ENCODE results near the gene IL12RB1. TPM values are rescaled to one million over a fixed set of nuclear protein-coding genes. Genes with fewer than 3 reads are reported as not detected.

Gene IL12RB1
- total and polyA plus RNA-seq, 2 of the 13 experiments (the other 11 are each of a cell fraction or from before 2014, with no cell fraction given) = 0.03 to 0.04 TPM

DNA sequence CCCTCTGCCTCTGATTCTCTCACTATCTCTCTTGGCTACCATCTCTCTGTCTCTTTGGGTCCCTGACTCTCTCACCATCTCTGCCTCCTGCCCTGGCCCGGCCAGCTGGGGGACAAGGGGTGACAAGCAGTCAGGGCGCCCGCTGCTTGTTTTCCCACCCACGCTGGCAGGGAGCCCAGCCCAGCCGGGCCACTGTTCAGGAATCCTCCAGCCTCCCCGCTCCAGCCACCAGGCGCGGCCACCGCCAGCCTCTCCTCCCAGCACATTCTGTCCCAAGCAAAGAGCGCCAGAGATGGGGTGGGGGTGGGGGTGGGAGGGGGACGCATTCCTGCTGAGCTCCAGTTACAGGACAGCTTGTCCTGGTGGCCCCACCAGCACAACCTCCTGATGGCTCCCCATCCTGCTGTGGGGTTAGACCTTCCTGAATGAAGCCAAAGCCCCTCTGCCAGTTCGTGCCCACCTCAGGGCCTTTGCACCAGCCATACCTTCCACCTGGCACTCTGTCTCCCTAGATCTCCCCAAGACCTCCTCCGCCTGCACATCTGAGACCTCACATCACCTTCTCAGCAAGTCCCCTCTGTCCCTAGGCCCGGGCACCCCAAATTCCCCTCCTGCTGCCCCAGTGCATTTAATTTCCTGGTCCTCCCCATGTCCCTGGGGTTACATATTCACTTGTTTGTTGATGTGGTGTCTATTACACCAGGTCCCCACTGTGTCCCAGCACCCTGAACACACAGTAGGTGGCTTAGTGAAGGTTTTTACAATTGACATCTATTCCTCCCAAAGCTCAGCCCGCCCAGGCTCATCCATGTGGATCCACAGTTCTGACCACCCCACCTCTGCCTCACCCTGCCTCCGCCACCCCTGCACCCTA lies 66.3 kb downstream of the IL12RB1 start (continued):
- TF ChIP-seq ZNF513 (CRISPR knock-in tag; conservative IDR thresholded peaks at IDR 0.05) = no peak
- TF ChIP-seq, protein P1, sequence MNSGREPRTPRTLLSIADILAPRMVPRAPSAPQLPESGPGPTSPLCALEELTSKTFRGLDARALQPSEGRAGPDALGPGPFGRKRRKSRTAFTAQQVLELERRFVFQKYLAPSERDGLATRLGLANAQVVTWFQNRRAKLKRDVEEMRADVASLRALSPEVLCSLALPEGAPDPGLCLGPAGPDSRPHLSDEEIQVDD (CRISPR knock-in tag; IDR thresholded peaks at IDR 0.05; ENCODE audit: borderline replicate concordance) = no peak
- TF ChIP-seq PCBP2 (optimal IDR thresholded peaks at IDR 0.05; ENCODE audit: low read depth, low read length, poor library complexity, severe bottlenecking) = no peak
- peak; percentile 12; the same call in 1 of the 2 replicates for TF ChIP-seq ZNF589 (CRISPR knock-in tag; conservative IDR thresholded peaks at IDR 0.05)
- TF ChIP-seq, protein P2, sequence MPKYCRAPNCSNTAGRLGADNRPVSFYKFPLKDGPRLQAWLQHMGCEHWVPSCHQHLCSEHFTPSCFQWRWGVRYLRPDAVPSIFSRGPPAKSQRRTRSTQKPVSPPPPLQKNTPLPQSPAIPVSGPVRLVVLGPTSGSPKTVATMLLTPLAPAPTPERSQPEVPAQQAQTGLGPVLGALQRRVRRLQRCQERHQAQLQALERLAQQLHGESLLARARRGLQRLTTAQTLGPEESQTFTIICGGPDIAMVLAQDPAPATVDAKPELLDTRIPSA (CRISPR knock-in tag; IDR thresholded peaks at IDR 0.05; ENCODE audit: borderline replicate concordance) = no peak
- no peak for TF ChIP-seq RFXAP (CRISPR knock-in tag; IDR thresholded peaks at IDR 0.05; ENCODE audit: borderline replicate concordance)
- peak; percentile 82 for TF ChIP-seq ZKSCAN1 (IDR thresholded peaks at IDR 0.05; ENCODE audit: low read length)
- TF ChIP-seq SNRNP70 (IDR thresholded peaks at IDR 0.05; ENCODE audit: low read depth, low read length) = no peak
- TF ChIP-seq ZNF121 (CRISPR knock-in tag; IDR thresholded peaks at IDR 0.05) = peak; percentile 52; the same call in 1 of the 2 replicates
- TF ChIP-seq CHD4 (IDR thresholded peaks at IDR 0.05; ENCODE audit: borderline replicate concordance, low read length) = no peak
- TF ChIP-seq, protein P3, sequence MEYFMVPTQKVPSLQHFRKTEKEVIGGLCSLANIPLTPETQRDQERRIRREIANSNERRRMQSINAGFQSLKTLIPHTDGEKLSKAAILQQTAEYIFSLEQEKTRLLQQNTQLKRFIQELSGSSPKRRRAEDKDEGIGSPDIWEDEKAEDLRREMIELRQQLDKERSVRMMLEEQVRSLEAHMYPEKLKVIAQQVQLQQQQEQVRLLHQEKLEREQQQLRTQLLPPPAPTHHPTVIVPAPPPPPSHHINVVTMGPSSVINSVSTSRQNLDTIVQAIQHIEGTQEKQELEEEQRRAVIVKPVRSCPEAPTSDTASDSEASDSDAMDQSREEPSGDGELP (IDR thresholded peaks at IDR 0.05; ENCODE audit: borderline replicate concordance, low read depth) = peak; percentile 60; the same call in 1 of the 2 replicates
- TF ChIP-seq IKZF1 (IDR thresholded peaks at IDR 0.05) = no peak
- TF ChIP-seq, protein P4, sequence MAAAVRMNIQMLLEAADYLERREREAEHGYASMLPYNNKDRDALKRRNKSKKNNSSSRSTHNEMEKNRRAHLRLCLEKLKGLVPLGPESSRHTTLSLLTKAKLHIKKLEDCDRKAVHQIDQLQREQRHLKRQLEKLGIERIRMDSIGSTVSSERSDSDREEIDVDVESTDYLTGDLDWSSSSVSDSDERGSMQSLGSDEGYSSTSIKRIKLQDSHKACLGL (CRISPR knock-in tag; IDR thresholded peaks at IDR 0.05) = no peak
- TF ChIP-seq ZFYVE20 (CRISPR knock-in tag; IDR thresholded peaks at IDR 0.05; ENCODE audit: borderline replicate concordance, low read depth) = no peak
- TF ChIP-seq, protein P5, sequence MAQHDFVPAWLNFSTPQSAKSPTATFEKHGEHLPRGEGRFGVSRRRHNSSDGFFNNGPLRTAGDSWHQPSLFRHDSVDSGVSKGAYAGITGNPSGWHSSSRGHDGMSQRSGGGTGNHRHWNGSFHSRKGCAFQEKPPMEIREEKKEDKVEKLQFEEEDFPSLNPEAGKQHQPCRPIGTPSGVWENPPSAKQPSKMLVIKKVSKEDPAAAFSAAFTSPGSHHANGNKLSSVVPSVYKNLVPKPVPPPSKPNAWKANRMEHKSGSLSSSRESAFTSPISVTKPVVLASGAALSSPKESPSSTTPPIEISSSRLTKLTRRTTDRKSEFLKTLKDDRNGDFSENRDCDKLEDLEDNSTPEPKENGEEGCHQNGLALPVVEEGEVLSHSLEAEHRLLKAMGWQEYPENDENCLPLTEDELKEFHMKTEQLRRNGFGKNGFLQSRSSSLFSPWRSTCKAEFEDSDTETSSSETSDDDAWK (CRISPR knock-in tag; IDR thresholded peaks at IDR 0.05) = no peak
- TF ChIP-seq GATAD2A (CRISPR knock-in tag; IDR thresholded peaks at IDR 0.05) = 0 out of 2 replicates have a peak, but pooled peaks have one; percentile 17
- TF ChIP-seq ZNF687 (CRISPR knock-in tag; IDR thresholded peaks at IDR 0.05) = peak; percentile 28
- no peak for TF ChIP-seq HMG20A (CRISPR knock-in tag; IDR thresholded peaks at IDR 0.05; ENCODE audit: borderline replicate concordance)
- TF ChIP-seq CEBPG (CRISPR knock-in tag; IDR thresholded peaks at IDR 0.05) = no peak
